Measurements from ENCODE around the gene CABLES1. TPM values are rescaled to one million over a fixed set of nuclear protein-coding genes. Genes with fewer than 3 reads are reported as not detected.

The CABLES1 gene
- total and polyA plus RNA-seq, 2 experiments from 2014 or later = 7.2 to 10.8 TPM

GRCh38 chr18:23142251-23142929 lies 7.1 kb downstream of the CABLES1 start:
- H3K4me2 ChIP-seq = peak overlapping the region; percentile 57
- no peaks in the 10 kb centered on the region for H3K9me3 ChIP-seq (ENCODE audit: low read depth)
- H3K36me3 ChIP-seq (replicated peaks; ENCODE audit: insufficient read depth, low read depth) = no peaks in the 10 kb centered on the region
- H3K27me3 ChIP-seq = no peaks in the 10 kb centered on the region
- no peaks in the 10 kb centered on the region for H3K9me2 ChIP-seq (replicated peaks; ENCODE audit: insufficient read depth)
- no peak overlapping the region for H2AFZ ChIP-seq
- H3K79me2 ChIP-seq = peaks cover 71% of the 10 kb centered on the region
- H4K20me1 ChIP-seq (ENCODE audit: insufficient read depth, poor library complexity, severe bottlenecking) = no peaks in the 10 kb centered on the region
- H3K4me1 ChIP-seq (ENCODE audit: insufficient read depth) = peaks cover 42% of the 10 kb centered on the region
- no peak for DNase-seq (ENCODE audit: low spot score)
- no peak overlapping the region for H3K4me3 ChIP-seq
- TF ChIP-seq EZH2phosphoT487 (IDR thresholded peaks at IDR 0.05; ENCODE audit: low read depth, severe bottlenecking, unreplicated experiment) (no peak), CTCF (IDR thresholded peaks at IDR 0.05; ENCODE audit: poor library complexity) (no peak), EZH2 (IDR thresholded peaks at IDR 0.05; ENCODE audit: borderline replicate concordance) (no peak)
- H3K27ac ChIP-seq = peak overlapping the region; percentile 91
- WGBS (ENCODE audit: low lambda C conversion rate, missing lambda C conversion rate) = 84% methylated on average over 6 of the region's 6 CpGs

- Histone ChIP-seq H3K27ac (peak overlapping the region; percentile 91), H3K4me2 (peak overlapping the region; percentile 45), H3K79me2 (peaks cover 63% of the 10 kb centered on the region), H3K4me3 (no peak overlapping the region), H3K27me3 (no peaks in the 10 kb centered on the region), H3K36me3 (replicated peaks; ENCODE audit: insufficient read depth, low read depth) (no peaks in the 10 kb centered on the region), H4K20me1 (ENCODE audit: insufficient read depth, poor library complexity, severe bottlenecking) (no peaks in the 10 kb centered on the region), H3K9me3 (ENCODE audit: low read depth) (no peaks in the 10 kb centered on the region), H2AFZ (no peak overlapping the region), H3K9me2 (replicated peaks; ENCODE audit: insufficient read depth) (no peaks in the 10 kb centered on the region), H3K4me1 (ENCODE audit: insufficient read depth) (peaks cover 42% of the 10 kb centered on the region)
- 69% methylated on average over 10 of the region's 10 CpGs for WGBS (ENCODE audit: low lambda C conversion rate, missing lambda C conversion rate)
- DNase-seq (ENCODE audit: low spot score) = peak; percentile 70
- no peak for TF ChIP-seq EZH2phosphoT487 (IDR thresholded peaks at IDR 0.05; ENCODE audit: low read depth, severe bottlenecking, unreplicated experiment)
- TF ChIP-seq EZH2 (IDR thresholded peaks at IDR 0.05; ENCODE audit: borderline replicate concordance) = no peak
- TF ChIP-seq CTCF (IDR thresholded peaks at IDR 0.05; ENCODE audit: poor library complexity) = no peak
These were observed 7.9 kb downstream of the CABLES1 start for GRCh38 chr18:23143016-23143814.

- no peak for TF ChIP-seq CTCF (IDR thresholded peaks at IDR 0.05; ENCODE audit: poor library complexity)
- TF ChIP-seq EZH2 (IDR thresholded peaks at IDR 0.05; ENCODE audit: borderline replicate concordance) = no peak
- TF ChIP-seq EZH2phosphoT487 (IDR thresholded peaks at IDR 0.05; ENCODE audit: low read depth, severe bottlenecking, unreplicated experiment) = no peak
- H3K9me2 ChIP-seq (replicated peaks; ENCODE audit: insufficient read depth) = no peaks in the 10 kb centered on the region
- no peak overlapping the region for H2AFZ ChIP-seq
- 53% methylated on average over 9 of the region's 9 CpGs for WGBS (ENCODE audit: low lambda C conversion rate, missing lambda C conversion rate)
- no peaks in the 10 kb centered on the region for H3K9me3 ChIP-seq (ENCODE audit: low read depth)
- peak overlapping the region; percentile 45 for H3K4me2 ChIP-seq
- H4K20me1 ChIP-seq (ENCODE audit: insufficient read depth, poor library complexity, severe bottlenecking) = no peaks in the 10 kb centered on the region
- H3K4me3 ChIP-seq = no peak overlapping the region
- peaks cover 42% of the 10 kb centered on the region for H3K4me1 ChIP-seq (ENCODE audit: insufficient read depth)
- H3K36me3 ChIP-seq (replicated peaks; ENCODE audit: insufficient read depth, low read depth) = no peaks in the 10 kb centered on the region
- DNase-seq (ENCODE audit: low spot score) = peak; percentile 54
- peaks cover 59% of the 10 kb centered on the region for H3K79me2 ChIP-seq
- peak overlapping the region; percentile 91 for H3K27ac ChIP-seq
- H3K27me3 ChIP-seq = no peaks in the 10 kb centered on the region
These were observed 8.6 kb downstream of the CABLES1 start for GRCh38 chr18:23143815-23144261.
